Activated CD4-positive, CD25-positive, alpha-beta regulatory T cell treated with anti-CD3 and anti-CD28 coated beads, Interleukin-2, amount 50 U/mL, for 72 hours (primary cell): ENCODE results near the gene UBL5.
A peak's percentile ranks its signal among the peaks of the same experiment; 100 is the strongest.
"Not testable (repeated sequence)": the region's sequence is repeated elsewhere in the genome, so short reads cannot be mapped to it uniquely, and the experiment has no call there.

Experiments
- DNase-seq: peaks from one replicate; pipeline ENCODE4 v3.0.0; 2021

UBL5 gene

GRCh38 chr19:9818175-9818733, 9.5 kb upstream of the UBL5 start:
- DNase-seq = no peak

GRCh38 chr19:9818734-9819595, 8.8 kb upstream of the UBL5 start, which contains the start of gene FBXL12:
TSS of gene FBXL12 (minus strand) at chr19:9819079. CDS start at chr19:9818813, 266 bp downstream.
- peak; percentile 100 for DNase-seq

GRCh38 chr19:9819596-9819909, 8.2 kb upstream of the UBL5 start:
- no peak for DNase-seq

GRCh38 chr19:9820034-9820433, 7.7 kb upstream of the UBL5 start:
- DNase-seq = not testable (repeated sequence)

- DNase-seq = no peak
Observed at GRCh38 chr19:9823816-9824215, 3.9 kb upstream of the UBL5 start.

- no peak for DNase-seq
Observed at GRCh38 chr19:9828551-9829063, 889 bp downstream of the UBL5 start.

- no peak for DNase-seq
Observed at GRCh38 chr19:9834307-9834725, 6.6 kb downstream of the UBL5 start.

- DNase-seq = peak; percentile 99
Observed at GRCh38 chr19:9834726-9835506, 7.2 kb downstream of the UBL5 start, which contains the start of gene PIN1. TSS of gene PIN1 (plus strand) at chr19:9835318. CDS start at chr19:9835345, 27 bp downstream.

- DNase-seq = peak; percentile 49
Observed at GRCh38 chr19:9835507-9835949, 7.8 kb downstream of the UBL5 start.

GRCh38 chr19:9836021-9836420, 8.3 kb downstream of the UBL5 start:
- no peak for DNase-seq

GRCh38 chr19:9838324-9838723, 10.6 kb downstream of the UBL5 start:
- no peak for DNase-seq

GRCh38 chr19:9839415-9839814, 11.7 kb downstream of the UBL5 start:
- DNase-seq = no peak

GRCh38 chr19:9842834-9843625, 15.3 kb downstream of the UBL5 start:
- DNase-seq = no peak

GRCh38 chr19:9843626-9844273, 16.0 kb downstream of the UBL5 start:
- not testable (repeated sequence) for DNase-seq

- no peak for DNase-seq
Observed at GRCh38 chr19:9847087-9847671, 19.5 kb downstream of the UBL5 start.

GRCh38 chr19:9848060-9848459, 20.3 kb downstream of the UBL5 start:
- no peak for DNase-seq

GRCh38 chr19:9848762-9849161, 21.0 kb downstream of the UBL5 start:
- no peak for DNase-seq

- no peak for DNase-seq
Observed at GRCh38 chr19:9849791-9850190, 22.1 kb downstream of the UBL5 start.

- no peak for DNase-seq
Observed at GRCh38 chr19:9850235-9850959, 22.7 kb downstream of the UBL5 start.

- DNase-seq = no peak
Observed at GRCh38 chr19:9854282-9854846, 26.6 kb downstream of the UBL5 start.
